PC-9 (cell line): ENCODE results near the gene ZDHHC14. TPM values are rescaled to one million over a fixed set of nuclear protein-coding genes. Genes with fewer than 3 reads are reported as not detected.
"Not testable (repeated sequence)": the region's sequence is repeated elsewhere in the genome, so short reads cannot be mapped to it uniquely, and the experiment has no call there.

ENCODE experiments used
- BruUV-seq: library from RNA; stranded (reverse); fragments of 400-500 nt; replicated peaks from 2 replicates; lab custom pipeline; 2021; lab: Mats Ljungman, UMichigan
- CTCF ChIA-PET: fragments of 300-600 bp; sonication (Branson Sonifier 250); formaldehyde crosslinking; loops from one replicate; lab custom pipeline; 2022; ENCODE audit warnings: antibody characterized with exemption; lab: Charles Lee
- POLR2A ChIA-PET: fragments of 300-600 bp; sonication (Branson Sonifier 250); formaldehyde crosslinking; loops from one replicate; lab custom pipeline; 2022; ENCODE audit warnings: antibody characterized with exemption; ENCODE audit not compliant: unreplicated experiment; lab: Charles Lee
- DNase-seq, 2 experiments: peaks; one replicate each; pipeline versions ENCODE4 v3.0.0 to v3.0.0-alpha.2; 2015 to 2022; ENCODE audit warnings: mixed read lengths in 1 of 2
- H2AFZ ChIP-seq: fragments of 200-600 bp; sonication (generic); 2 replicates; pipeline ENCODE4 v1.8.1; 2017; ENCODE audit warnings: antibody characterized with exemption
- H3F3A ChIP-seq: fragments of 200-600 bp; sonication (generic); 2 replicates; pipeline ENCODE4 v1.8.1; 2017; ENCODE audit warnings: antibody characterized with exemption, mild to moderate bottlenecking, low read depth; ENCODE audit not compliant: insufficient read depth
- H3K27ac ChIP-seq: fragments of 200-600 bp; sonication (generic); 2 replicates; pipeline ENCODE4 v1.6.1; 2016; ENCODE audit warnings: mixed run types
- H3K27me3 ChIP-seq: fragments of 200-600 bp; sonication (generic); 2 replicates; pipeline ENCODE4 v1.6.1; 2016; ENCODE audit warnings: low read depth, mixed run types; ENCODE audit not compliant: insufficient read depth
- H3K36me3 ChIP-seq: fragments of 200-600 bp; sonication (generic); 2 replicates; pipeline ENCODE4 v1.6.1; 2016; ENCODE audit warnings: low read depth, mixed run types
- H3K4me1 ChIP-seq: fragments of 200-600 bp; sonication (generic); replicated peaks from 2 replicates; pipeline ENCODE4 v1.6.1; 2016; ENCODE audit warnings: mixed run types; ENCODE audit not compliant: insufficient read depth
- H3K4me2 ChIP-seq: fragments of 200-600 bp; sonication (generic); 2 replicates; pipeline ENCODE4 v1.6.1; 2017; ENCODE audit warnings: mixed run types
- H3K4me3 ChIP-seq: fragments of 200-600 bp; sonication (generic); 2 replicates; pipeline ENCODE4 v1.6.1; 2016; ENCODE audit warnings: mixed run types
- H3K79me2 ChIP-seq: fragments of 200-600 bp; sonication (generic); 2 replicates; pipeline ENCODE4 v1.6.1; 2017; ENCODE audit warnings: low read depth, mixed run types
- H3K9me2 ChIP-seq: fragments of 200-600 bp; sonication (generic); 2 replicates; pipeline ENCODE4 v1.8.1; 2017; ENCODE audit warnings: mild to moderate bottlenecking; ENCODE audit not compliant: insufficient read depth
- H3K9me3 ChIP-seq: fragments of 200-600 bp; sonication (generic); 2 replicates; pipeline ENCODE4 v1.8.1; 2016; ENCODE audit warnings: low read depth; ENCODE audit not compliant: insufficient read depth
- H4K20me1 ChIP-seq: fragments of 200-600 bp; sonication (generic); 2 replicates; pipeline ENCODE4 v1.8.1; 2017; ENCODE audit not compliant: insufficient read depth
- CTCF ChIP-seq: fragments of 200-600 bp; sonication (generic); conservative IDR thresholded peaks from 2 replicates; pipeline ENCODE4 v1.6.1; 2017; ENCODE audit warnings: mixed run types, antibody characterized with exemption, mild to moderate bottlenecking, moderate library complexity
- EZH2 ChIP-seq: fragments of 200-600 bp; sonication (generic); IDR thresholded peaks from 2 replicates; pipeline ENCODE4 v1.8.0; 2017; ENCODE audit warnings: antibody characterized with exemption, low read depth
- intact Hi-C: fragments of 100-400 bp; cut with micrococcal nuclease; formaldehyde crosslinking; loops from one replicate; pipeline ENCODE4 v1.10.0; 2022; ENCODE audit not compliant: unreplicated experiment
- total RNA-seq: library from RNA; stranded (reverse); gene quantifications from 2 replicates; pipeline ENCODE4 v1.2.3, GENCODE V29; 2021

The ZDHHC14 gene
- total RNA-seq, 1 experiment from 2014 or later: 5.6 TPM

GRCh38 chr6:157466342-157466648 lies 85.3 kb downstream of the ZDHHC14 start:
- H3K4me3 ChIP-seq: no peak overlapping the region
- TF ChIP-seq CTCF (no peak), EZH2 (no peak)
- no peak for DNase-seq
- POLR2A ChIA-PET: no interaction called here
- H3K27ac ChIP-seq: no peak overlapping the region
- intact Hi-C loops: no loop called here
- CTCF ChIA-PET: no interaction called here
- H2AFZ ChIP-seq: no peak overlapping the region
- no peaks in the 10 kb centered on the region for H4K20me1 ChIP-seq
- H3K27me3 ChIP-seq: no peaks in the 10 kb centered on the region
- peaks cover 20% of the 10 kb centered on the region for H3K79me2 ChIP-seq
- peaks cover 32% of the 10 kb centered on the region for H3F3A ChIP-seq
- H3K4me1 ChIP-seq: peaks cover 47% of the 10 kb centered on the region
- H3K36me3 ChIP-seq: no peaks in the 10 kb centered on the region
- H3K9me3 ChIP-seq: 0 out of 2 replicates have a peak, but pooled peaks cover 3% of the 10 kb centered on the region
- no TSS peak for BruUV-seq
- H3K4me2 ChIP-seq: no peak overlapping the region
- H3K9me2 ChIP-seq: no peaks in the 10 kb centered on the region

GRCh38 chr6:157467339-157467738 lies 86.3 kb downstream of the ZDHHC14 start:
- H2AFZ ChIP-seq, intact Hi-C loops, POLR2A ChIA-PET, H3K9me3 ChIP-seq, H3K27ac ChIP-seq, CTCF ChIA-PET, H3K4me3 ChIP-seq, H4K20me1 ChIP-seq, DNase-seq, BruUV-seq, H3K9me2 ChIP-seq, H3K36me3 ChIP-seq, H3K27me3 ChIP-seq, H3K4me2 ChIP-seq: not testable (repeated sequence)
- Histone ChIP-seq H3K4me1 (peaks cover 48% of the 10 kb centered on the region), H3F3A (peaks cover 27% of the 10 kb centered on the region), H3K79me2 (peaks cover 20% of the 10 kb centered on the region)

GRCh38 chr6:157468054-157468453 lies 87.1 kb downstream of the ZDHHC14 start:
- Histone ChIP-seq H3K9me3 (0 out of 2 replicates have a peak, but pooled peaks cover 3% of the 10 kb centered on the region), H3K9me2 (no peaks in the 10 kb centered on the region), H2AFZ (no peak overlapping the region), H3K27ac (peak overlapping the region; percentile 88), H3K4me1 (peaks cover 50% of the 10 kb centered on the region), H3F3A (peaks cover 25% of the 10 kb centered on the region), H4K20me1 (no peaks in the 10 kb centered on the region), H3K4me3 (no peak overlapping the region), H3K36me3 (no peaks in the 10 kb centered on the region), H3K4me2 (peak overlapping the region; percentile 68; the same call in 1 of the 2 replicates), H3K79me2 (peaks cover 20% of the 10 kb centered on the region), H3K27me3 (no peaks in the 10 kb centered on the region)
- CTCF ChIA-PET: no interaction called here
- intact Hi-C loops: no loop called here
- POLR2A ChIA-PET: no interaction called here
- BruUV-seq: no TSS peak
- no peak for TF ChIP-seq CTCF
- no peak for TF ChIP-seq EZH2
- DNase-seq: no peak

GRCh38 chr6:157468574-157468973 lies 87.6 kb downstream of the ZDHHC14 start:
- peak overlapping the region; percentile 88 for H3K27ac ChIP-seq
- no peak for DNase-seq
- H3F3A ChIP-seq: peaks cover 25% of the 10 kb centered on the region
- peaks cover 50% of the 10 kb centered on the region for H3K4me1 ChIP-seq
- no peaks in the 10 kb centered on the region for H3K9me2 ChIP-seq
- H3K79me2 ChIP-seq: peaks cover 20% of the 10 kb centered on the region
- TF ChIP-seq CTCF (no peak), EZH2 (no peak)
- intact Hi-C loops: no loop called here
- no peaks in the 10 kb centered on the region for H3K36me3 ChIP-seq
- no peak overlapping the region for H2AFZ ChIP-seq
- ChIA-PET POLR2A (interaction anchor here (0.5 kb wide), 1 partner anchor 64 kb away, joined by 3 read pairs; no protein-coding TSS in a partner anchor), CTCF (no interaction called here)
- H3K4me2 ChIP-seq: peak overlapping the region; percentile 68
- no peak overlapping the region for H3K4me3 ChIP-seq
- 0 out of 2 replicates have a peak, but pooled peaks cover 3% of the 10 kb centered on the region for H3K9me3 ChIP-seq
- H4K20me1 ChIP-seq: no peaks in the 10 kb centered on the region
- H3K27me3 ChIP-seq: no peaks in the 10 kb centered on the region
- no TSS peak for BruUV-seq
